D721Med (cell line): ENCODE data around the gene GRP.

Experiments
- DNase-seq: peaks from one replicate; pipeline ENCODE4 v3.0.0; 2011; ENCODE audit warnings: low spot score; ENCODE audit not compliant: insufficient read length
- FAIRE-seq: peaks from 2 replicates; lab custom pipeline; 2011; peaks lifted over from hg19 to GRCh38; lab: Jason Lieb, UNC
- TF ChIP-seq, protein P1 (sequence below): IDR thresholded peaks from 2 replicates; pipeline ENCODE4 v1.5.1; 2012; ENCODE audit warnings: mild to moderate bottlenecking, control low read depth; ENCODE audit not compliant: insufficient read depth; ENCODE audit errors: missing control alignments

Gene GRP

GRCh38 chr18:59272891-59273758 is 53.2 kb downstream of the GRP start, which contains the start of gene RAX:
Gene RAX (minus strand): TSS chr18:59273454. CDS start chr18:59273206, 248 bp downstream.
- FAIRE-seq (peak; percentile 6), DNase-seq (peak; percentile 100)
- TF ChIP-seq, protein P1, sequence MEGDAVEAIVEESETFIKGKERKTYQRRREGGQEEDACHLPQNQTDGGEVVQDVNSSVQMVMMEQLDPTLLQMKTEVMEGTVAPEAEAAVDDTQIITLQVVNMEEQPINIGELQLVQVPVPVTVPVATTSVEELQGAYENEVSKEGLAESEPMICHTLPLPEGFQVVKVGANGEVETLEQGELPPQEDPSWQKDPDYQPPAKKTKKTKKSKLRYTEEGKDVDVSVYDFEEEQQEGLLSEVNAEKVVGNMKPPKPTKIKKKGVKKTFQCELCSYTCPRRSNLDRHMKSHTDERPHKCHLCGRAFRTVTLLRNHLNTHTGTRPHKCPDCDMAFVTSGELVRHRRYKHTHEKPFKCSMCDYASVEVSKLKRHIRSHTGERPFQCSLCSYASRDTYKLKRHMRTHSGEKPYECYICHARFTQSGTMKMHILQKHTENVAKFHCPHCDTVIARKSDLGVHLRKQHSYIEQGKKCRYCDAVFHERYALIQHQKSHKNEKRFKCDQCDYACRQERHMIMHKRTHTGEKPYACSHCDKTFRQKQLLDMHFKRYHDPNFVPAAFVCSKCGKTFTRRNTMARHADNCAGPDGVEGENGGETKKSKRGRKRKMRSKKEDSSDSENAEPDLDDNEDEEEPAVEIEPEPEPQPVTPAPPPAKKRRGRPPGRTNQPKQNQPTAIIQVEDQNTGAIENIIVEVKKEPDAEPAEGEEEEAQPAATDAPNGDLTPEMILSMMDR, result peak; percentile 20

DNA sequence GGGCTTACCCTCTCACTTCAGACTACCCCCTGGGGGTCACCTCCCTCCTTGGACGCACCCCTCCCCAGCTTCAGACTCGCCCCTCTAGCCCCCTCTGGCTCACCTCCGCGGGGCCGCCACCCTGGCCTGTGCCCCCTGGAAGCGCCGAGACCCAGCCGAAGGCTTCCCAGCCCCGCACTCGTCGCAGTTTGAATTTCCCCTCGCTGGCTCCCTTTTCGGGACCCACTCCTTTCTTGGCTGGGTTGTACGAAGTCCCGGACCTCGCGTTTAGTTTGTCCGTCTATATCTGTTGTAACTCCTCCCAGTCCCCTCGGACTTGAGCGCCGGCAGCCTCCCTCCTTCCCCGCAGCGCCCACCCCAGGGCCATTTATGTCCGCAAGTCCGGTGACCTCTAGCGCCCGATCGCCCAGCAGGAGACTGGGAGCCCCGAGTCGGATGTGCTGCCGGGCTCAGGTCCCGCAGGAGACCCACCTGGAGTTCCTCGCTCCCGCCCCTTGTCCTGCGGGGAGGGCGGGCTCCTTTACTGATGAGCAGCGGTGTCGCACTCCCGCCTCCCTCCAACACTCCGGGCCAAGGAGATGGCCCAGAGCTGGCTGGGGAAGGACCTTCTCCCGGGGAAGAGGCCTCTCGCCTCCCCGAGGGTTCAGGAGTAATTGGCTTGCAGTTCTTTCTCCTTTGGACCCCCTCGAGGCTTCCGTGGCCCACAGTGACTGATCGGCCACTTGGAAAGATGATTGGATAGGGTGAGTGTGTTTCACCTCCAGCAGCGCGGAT is 54.0 kb downstream of the GRP start:
- FAIRE-seq (peak; percentile 6), DNase-seq (no peak)
- TF ChIP-seq, protein P1, result no peak

DNA sequence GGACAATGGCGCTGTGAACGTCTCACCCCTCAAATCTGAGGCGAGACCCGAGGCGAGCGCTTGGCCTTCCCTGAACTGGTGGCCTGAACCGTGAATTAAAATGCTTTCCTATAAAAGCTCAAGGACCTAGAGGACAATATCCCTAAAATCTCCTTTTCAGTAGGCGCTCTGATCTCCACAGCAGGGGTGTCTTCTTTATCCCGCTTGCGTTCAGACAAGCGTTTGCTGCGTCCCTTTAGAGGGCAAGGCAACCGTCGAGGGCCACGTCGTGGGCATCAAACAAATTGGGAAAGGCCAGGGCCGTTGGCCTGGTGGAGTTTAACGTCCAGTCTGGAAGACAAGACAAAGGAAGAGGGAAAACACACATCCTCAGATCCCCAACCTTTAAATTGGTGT is 54.6 kb downstream of the GRP start:
- no peak for DNase-seq
- FAIRE-seq, result no peak
- TF ChIP-seq, protein P1, result no peak

- DNase-seq, result peak; percentile 53
- FAIRE-seq, result peak; percentile 96
- TF ChIP-seq, protein P1, result no peak
Measured at GRCh38 chr18:59275406-59275949, 55.5 kb downstream of the GRP start.

- TF ChIP-seq, protein P1, result no peak
- no peak for FAIRE-seq
- DNase-seq, result no peak
Measured at GRCh38 chr18:59276047-59276446, 56.1 kb downstream of the GRP start.

DNA sequence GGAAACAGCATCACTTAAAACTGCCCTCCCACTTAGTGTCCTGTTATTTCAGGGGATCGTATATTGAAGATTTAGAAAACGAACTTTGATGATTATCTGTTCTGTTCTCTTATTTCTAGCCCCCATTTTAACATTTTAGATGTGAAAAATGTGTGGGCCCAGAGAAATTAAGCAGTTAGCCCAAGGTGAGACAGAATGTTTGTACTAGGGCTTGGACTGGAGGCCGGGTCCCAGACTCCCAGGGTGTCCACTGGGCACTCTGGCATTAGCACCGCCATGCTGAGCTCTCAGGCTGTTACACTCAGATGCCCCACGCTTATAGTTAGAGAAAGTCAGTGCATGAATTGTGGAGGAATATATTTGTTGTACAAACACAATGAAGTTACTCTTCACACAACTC is 58.8 kb downstream of the GRP start:
- TF ChIP-seq, protein P1, result no peak
- DNase-seq (no peak), FAIRE-seq (no peak)
